ENCODE data around the gene SPAG17.

- TF ChIP-seq CTCF (IDR thresholded peaks at IDR 0.05) (no peak), POLR2A (IDR thresholded peaks at IDR 0.05) (no peak)
Measured at GRCh38 chr1:117932576-117932975, 252.5 kb downstream of the SPAG17 start.

Measured in body of pancreas (tissue), 4 donors.